HG03025 (cell line): ENCODE measurements around the gene CLMN.
"Not testable (repeated sequence)": the region's sequence is repeated elsewhere in the genome, so short reads cannot be mapped to it uniquely, and the experiment has no call there.

ENCODE experiments used
- ATAC-seq: cut with Tn5 transposase; IDR thresholded peaks from one replicate; pipeline ENCODE4 v1.9.1; 2021; ENCODE audit warnings: mild to moderate bottlenecking, moderate library complexity; ENCODE audit not compliant: unreplicated experiment, low FRiP score

The CLMN gene

GRCh38 chr14:95183532-95184412 lies 135.9 kb downstream of the CLMN start:
- no peak for ATAC-seq

- ATAC-seq, result no peak
Observed at GRCh38 chr14:95183082-95183481, 136.6 kb downstream of the CLMN start.

- no peak for ATAC-seq
Observed at GRCh38 chr14:95182379-95182778, 137.3 kb downstream of the CLMN start.

GRCh38 chr14:95180966-95181741 lies 138.6 kb downstream of the CLMN start:
- no peak for ATAC-seq

- ATAC-seq, result not testable (repeated sequence)
Observed at GRCh38 chr14:95175670-95176069, 144.0 kb downstream of the CLMN start.

GRCh38 chr14:95174184-95174792 lies 145.4 kb downstream of the CLMN start:
- ATAC-seq, result no peak

GRCh38 chr14:95173518-95173917 lies 146.2 kb downstream of the CLMN start:
- no peak for ATAC-seq

- no peak for ATAC-seq
Observed at GRCh38 chr14:95167177-95167576, 152.5 kb downstream of the CLMN start.

- ATAC-seq, result no peak
Observed at GRCh38 chr14:95165517-95165916, 154.2 kb downstream of the CLMN start.

GRCh38 chr14:95164506-95164905 lies 155.2 kb downstream of the CLMN start:
- ATAC-seq, result no peak

- ATAC-seq, result no peak
Observed at GRCh38 chr14:95163666-95164065, 156.0 kb downstream of the CLMN start.

- no peak for ATAC-seq
Observed at GRCh38 chr14:95163132-95163531, 156.6 kb downstream of the CLMN start.

- no peak for ATAC-seq
Observed at GRCh38 chr14:95162641-95163040, 157.1 kb downstream of the CLMN start.

GRCh38 chr14:95157327-95158189 lies 162.2 kb downstream of the CLMN start, which contains the start of gene DICER1:
Gene DICER1 (minus strand): TSS chr14:95157529. CDS start chr14:95133458, 24,071 bp downstream.
- peak; percentile 76 for ATAC-seq

- ATAC-seq, result peak; percentile 25
Observed at GRCh38 chr14:95157048-95157326, 162.7 kb downstream of the CLMN start.

GRCh38 chr14:95156161-95157047 lies 163.3 kb downstream of the CLMN start:
- ATAC-seq, result peak; percentile 37

- no peak for ATAC-seq
Observed at GRCh38 chr14:95155045-95155444, 164.7 kb downstream of the CLMN start.

- ATAC-seq, result no peak
Observed at GRCh38 chr14:95153866-95154265, 165.8 kb downstream of the CLMN start.

- ATAC-seq, result no peak
Observed at GRCh38 chr14:95151561-95151960, 168.1 kb downstream of the CLMN start.
